ENCODE measurements around the gene ARHGAP11B.
"Not testable (repeated sequence)": the region's sequence is repeated elsewhere in the genome, so short reads cannot be mapped to it uniquely, and the experiment has no call there.

The ARHGAP11B gene

GRCh38 chr15:30625436-30626193 is at the start of gene ARHGAP11B:
Gene ARHGAP11B (plus strand): TSS chr15:30626128.
- H3K36me3 ChIP-seq (ENCODE audit: control insufficient read depth in 1 of 2, insufficient read depth in 2 of 2, low read length in 2 of 2); H3K4me1 ChIP-seq (ENCODE audit: control insufficient read depth in 1 of 2, insufficient read depth in 2 of 2, low read length in 2 of 2); H3K9me3 ChIP-seq (ENCODE audit: control insufficient read depth in 1 of 2, low read length in 2 of 2); H3K27me3 ChIP-seq (ENCODE audit: low read depth, low read length): not testable (repeated sequence)
- H3K4me3 ChIP-seq (ENCODE audit: low read depth in 1 of 2, low read length in 2 of 2), result peak within 1 kb of the TSS; percentile 79 to 80
- peak within 1 kb of the TSS; percentile 87 for H3K27ac ChIP-seq (ENCODE audit: low read length)

GRCh38 chr15:30579394-30579970 is 46.4 kb upstream of the ARHGAP11B start:
- not testable (repeated sequence) for H3K4me3 ChIP-seq (ENCODE audit: low read depth in 1 of 2, low read length in 2 of 2); H3K27me3 ChIP-seq (ENCODE audit: low read depth, low read length); H3K27ac ChIP-seq (ENCODE audit: low read length); H3K9me3 ChIP-seq (ENCODE audit: control insufficient read depth in 1 of 2, low read length in 2 of 2); H3K4me1 ChIP-seq (ENCODE audit: control insufficient read depth in 1 of 2, insufficient read depth in 2 of 2, low read length in 2 of 2); H3K36me3 ChIP-seq (ENCODE audit: control insufficient read depth in 1 of 2, insufficient read depth in 2 of 2, low read length in 2 of 2)

GRCh38 chr15:30580716-30581115 is 45.2 kb upstream of the ARHGAP11B start:
- not testable (repeated sequence) for H3K9me3 ChIP-seq (ENCODE audit: control insufficient read depth in 1 of 2, low read length in 2 of 2); H3K27ac ChIP-seq (ENCODE audit: low read length); H3K4me3 ChIP-seq (ENCODE audit: low read depth in 1 of 2, low read length in 2 of 2); H3K27me3 ChIP-seq (ENCODE audit: low read depth, low read length); H3K4me1 ChIP-seq (ENCODE audit: control insufficient read depth in 1 of 2, insufficient read depth in 2 of 2, low read length in 2 of 2); H3K36me3 ChIP-seq (ENCODE audit: control insufficient read depth in 1 of 2, insufficient read depth in 2 of 2, low read length in 2 of 2)

- H3K27ac ChIP-seq (ENCODE audit: low read length); H3K36me3 ChIP-seq (ENCODE audit: control insufficient read depth in 1 of 2, insufficient read depth in 2 of 2, low read length in 2 of 2); H3K27me3 ChIP-seq (ENCODE audit: low read depth, low read length); H3K4me3 ChIP-seq (ENCODE audit: low read depth in 1 of 2, low read length in 2 of 2); H3K4me1 ChIP-seq (ENCODE audit: control insufficient read depth in 1 of 2, insufficient read depth in 2 of 2, low read length in 2 of 2); H3K9me3 ChIP-seq (ENCODE audit: control insufficient read depth in 1 of 2, low read length in 2 of 2): not testable (repeated sequence)
Measured at GRCh38 chr15:30598953-30599352, 27.0 kb upstream of the ARHGAP11B start.

GRCh38 chr15:30603796-30604195 is 22.1 kb upstream of the ARHGAP11B start, which contains the start of gene GOLGA8H:
Gene GOLGA8H (plus strand): TSS chr15:30604028. CDS start chr15:30604126, 98 bp downstream.
- not testable (repeated sequence) for H3K27me3 ChIP-seq (ENCODE audit: low read depth, low read length); H3K4me3 ChIP-seq (ENCODE audit: low read depth in 1 of 2, low read length in 2 of 2); H3K4me1 ChIP-seq (ENCODE audit: control insufficient read depth in 1 of 2, insufficient read depth in 2 of 2, low read length in 2 of 2); H3K9me3 ChIP-seq (ENCODE audit: control insufficient read depth in 1 of 2, low read length in 2 of 2); H3K27ac ChIP-seq (ENCODE audit: low read length); H3K36me3 ChIP-seq (ENCODE audit: control insufficient read depth in 1 of 2, insufficient read depth in 2 of 2, low read length in 2 of 2)

- H3K36me3 ChIP-seq (ENCODE audit: control insufficient read depth in 1 of 2, insufficient read depth in 2 of 2, low read length in 2 of 2); H3K9me3 ChIP-seq (ENCODE audit: control insufficient read depth in 1 of 2, low read length in 2 of 2); H3K27ac ChIP-seq (ENCODE audit: low read length); H3K4me1 ChIP-seq (ENCODE audit: control insufficient read depth in 1 of 2, insufficient read depth in 2 of 2, low read length in 2 of 2); H3K27me3 ChIP-seq (ENCODE audit: low read depth, low read length); H3K4me3 ChIP-seq (ENCODE audit: low read depth in 1 of 2, low read length in 2 of 2): not testable (repeated sequence)
Measured at GRCh38 chr15:30612271-30612670, 13.7 kb upstream of the ARHGAP11B start.

- not testable (repeated sequence) for H3K36me3 ChIP-seq (ENCODE audit: control insufficient read depth in 1 of 2, insufficient read depth in 2 of 2, low read length in 2 of 2); H3K9me3 ChIP-seq (ENCODE audit: control insufficient read depth in 1 of 2, low read length in 2 of 2); H3K27ac ChIP-seq (ENCODE audit: low read length); H3K4me1 ChIP-seq (ENCODE audit: control insufficient read depth in 1 of 2, insufficient read depth in 2 of 2, low read length in 2 of 2); H3K4me3 ChIP-seq (ENCODE audit: low read depth in 1 of 2, low read length in 2 of 2); H3K27me3 ChIP-seq (ENCODE audit: low read depth, low read length)
Measured at GRCh38 chr15:30621342-30621741, 4.6 kb upstream of the ARHGAP11B start.

- not testable (repeated sequence) for H3K27me3 ChIP-seq (ENCODE audit: low read depth, low read length); H3K4me1 ChIP-seq (ENCODE audit: control insufficient read depth in 1 of 2, insufficient read depth in 2 of 2, low read length in 2 of 2); H3K9me3 ChIP-seq (ENCODE audit: control insufficient read depth in 1 of 2, low read length in 2 of 2); H3K27ac ChIP-seq (ENCODE audit: low read length); H3K36me3 ChIP-seq (ENCODE audit: control insufficient read depth in 1 of 2, insufficient read depth in 2 of 2, low read length in 2 of 2)
- H3K4me3 ChIP-seq (ENCODE audit: low read depth in 1 of 2, low read length in 2 of 2), result peak overlapping the region; percentile 79 to 80
Measured at GRCh38 chr15:30626194-30626565, 252 bp downstream of the ARHGAP11B start.

- H3K4me3 ChIP-seq (ENCODE audit: low read depth in 1 of 2, low read length in 2 of 2), result peak overlapping the region; percentile 79 to 80
- H3K27me3 ChIP-seq (ENCODE audit: low read depth, low read length); H3K4me1 ChIP-seq (ENCODE audit: control insufficient read depth in 1 of 2, insufficient read depth in 2 of 2, low read length in 2 of 2); H3K27ac ChIP-seq (ENCODE audit: low read length); H3K9me3 ChIP-seq (ENCODE audit: control insufficient read depth in 1 of 2, low read length in 2 of 2); H3K36me3 ChIP-seq (ENCODE audit: control insufficient read depth in 1 of 2, insufficient read depth in 2 of 2, low read length in 2 of 2): not testable (repeated sequence)
Measured at GRCh38 chr15:30626632-30627031, 704 bp downstream of the ARHGAP11B start.

- H3K36me3 ChIP-seq (ENCODE audit: control insufficient read depth in 1 of 2, insufficient read depth in 2 of 2, low read length in 2 of 2), result no peaks in the 10 kb centered on the region
- no peak overlapping the region for H3K27ac ChIP-seq (ENCODE audit: low read length)
- no peak overlapping the region for H3K4me3 ChIP-seq (ENCODE audit: low read depth in 1 of 2, low read length in 2 of 2)
Measured at GRCh38 chr15:30650012-30650929, 24.3 kb downstream of the ARHGAP11B start.

GRCh38 chr15:30661154-30661553 is 35.2 kb downstream of the ARHGAP11B start:
- H3K9me3 ChIP-seq (ENCODE audit: control insufficient read depth in 1 of 2, low read length in 2 of 2); H3K4me3 ChIP-seq (ENCODE audit: low read depth in 1 of 2, low read length in 2 of 2); H3K36me3 ChIP-seq (ENCODE audit: control insufficient read depth in 1 of 2, insufficient read depth in 2 of 2, low read length in 2 of 2); H3K27ac ChIP-seq (ENCODE audit: low read length); H3K4me1 ChIP-seq (ENCODE audit: control insufficient read depth in 1 of 2, insufficient read depth in 2 of 2, low read length in 2 of 2); H3K27me3 ChIP-seq (ENCODE audit: low read depth, low read length): not testable (repeated sequence)

More at GRCh38 chr15:30650012-30650929, 24.3 kb downstream of the ARHGAP11B start:
- Histone ChIP-seq H3K27me3 (ENCODE audit: low read depth, low read length) (no peaks in the 10 kb centered on the region), H3K9me3 (ENCODE audit: control insufficient read depth in 1 of 2, low read length in 2 of 2) (no peaks in the 10 kb centered on the region), H3K4me1 (ENCODE audit: control insufficient read depth in 1 of 2, insufficient read depth in 2 of 2, low read length in 2 of 2) (no peaks in the 10 kb centered on the region)
